H9 (cell line): ENCODE results near the gene ASB18. TPM values are rescaled to one million over a fixed set of nuclear protein-coding genes. Genes with fewer than 3 reads are reported as not detected.

Experiments used
- DNase-seq: peaks from one replicate; pipeline ENCODE4 v3.0.0-alpha.2; 2017
- H2AFZ ChIP-seq: one replicate; pipeline ENCODE4 v1.6.1; 2013; ENCODE audit warnings: mild to moderate bottlenecking, low read length, control low read depth, moderate library complexity
- H2AK5ac ChIP-seq: 2 replicates; pipeline ENCODE4 v1.6.1; 2013; ENCODE audit warnings: low read length, control low read depth, mixed read lengths; ENCODE audit not compliant: insufficient read length
- H2BK120ac ChIP-seq: one replicate; pipeline ENCODE4 v1.6.1; 2013; ENCODE audit warnings: low read depth, mild to moderate bottlenecking, low read length, control low read depth, inconsistent platforms; ENCODE audit not compliant: poor library complexity, severe bottlenecking
- H2BK12ac ChIP-seq: 2 replicates; pipeline ENCODE4 v1.6.1; 2013; ENCODE audit warnings: low read length, control low read depth, mixed read lengths, low read depth; ENCODE audit not compliant: insufficient read length
- H2BK15ac ChIP-seq: 2 replicates; pipeline ENCODE4 v1.6.1; 2013; ENCODE audit warnings: low read depth, low read length, control low read depth
- H2BK20ac ChIP-seq: one replicate; pipeline ENCODE4 v1.6.1; 2013; ENCODE audit warnings: low read depth, mild to moderate bottlenecking, low read length, control low read depth, inconsistent platforms; ENCODE audit not compliant: poor library complexity, severe bottlenecking
- H2BK5ac ChIP-seq: 2 replicates; pipeline ENCODE4 v1.6.1; 2013; ENCODE audit warnings: low read length, control low read depth, mixed read lengths; ENCODE audit not compliant: insufficient read length
- H3K14ac ChIP-seq: 2 replicates; pipeline ENCODE4 v1.6.1; 2013; ENCODE audit warnings: low read length, control low read depth; ENCODE audit not compliant: insufficient read depth
- H3K18ac ChIP-seq: 2 replicates; pipeline ENCODE4 v1.6.1; 2013; ENCODE audit warnings: low read depth, mild to moderate bottlenecking, mixed read lengths, low read length, control low read depth; ENCODE audit not compliant: insufficient read length
- H3K23ac ChIP-seq: 2 replicates; pipeline ENCODE4 v1.6.1; 2013; ENCODE audit warnings: low read length, control low read depth, mixed read lengths, low read depth; ENCODE audit not compliant: insufficient read length
- H3K23me2 ChIP-seq: 2 replicates; pipeline ENCODE4 v1.6.1; 2013; ENCODE audit warnings: low read depth, mild to moderate bottlenecking, mixed read lengths, low read length, control low read depth; ENCODE audit not compliant: insufficient read length, poor library complexity, severe bottlenecking
- H3K27ac ChIP-seq: 2 replicates; pipeline ENCODE4 v1.5.1; 2013; ENCODE audit warnings: low read length, control low read depth, mixed read lengths, low read depth; ENCODE audit not compliant: insufficient read length
- H3K27me3 ChIP-seq: 2 replicates; pipeline ENCODE4 v1.6.1; 2013; ENCODE audit warnings: low read length, control low read depth, inconsistent platforms; ENCODE audit not compliant: insufficient read depth
- H3K4ac ChIP-seq: 2 replicates; pipeline ENCODE4 v1.6.1; 2013; ENCODE audit warnings: low read depth, mild to moderate bottlenecking, control low read depth, inconsistent platforms, low read length, moderate library complexity
- H3K4me1 ChIP-seq: 2 replicates; pipeline ENCODE4 v1.6.1; 2013; ENCODE audit warnings: low read length, control low read depth, inconsistent platforms; ENCODE audit not compliant: insufficient read depth
- H3K4me2 ChIP-seq: 2 replicates; pipeline ENCODE4 v1.6.1; 2013; ENCODE audit warnings: low read length, control low read depth, mixed read lengths; ENCODE audit not compliant: insufficient read length, insufficient read depth
- H3K56ac ChIP-seq: 2 replicates; pipeline ENCODE4 v1.6.1; 2013; ENCODE audit warnings: low read depth, mild to moderate bottlenecking, mixed read lengths, low read length, control low read depth; ENCODE audit not compliant: insufficient read length
- H3K79me1 ChIP-seq: 2 replicates; pipeline ENCODE4 v1.6.1; 2013; ENCODE audit warnings: low read depth, mild to moderate bottlenecking, moderate library complexity, low read length, control low read depth, inconsistent platforms; ENCODE audit not compliant: insufficient read depth, poor library complexity, severe bottlenecking
- H3K79me2 ChIP-seq: 2 replicates; pipeline ENCODE4 v1.6.1; 2013; ENCODE audit warnings: low read length, control low read depth, inconsistent platforms; ENCODE audit not compliant: insufficient read depth
- H3K9ac ChIP-seq: 2 replicates; pipeline ENCODE4 v1.6.1; 2013; ENCODE audit warnings: low read length, control low read depth, mixed read lengths; ENCODE audit not compliant: insufficient read length; ENCODE audit errors: extremely low read depth
- H3K9me3 ChIP-seq: one replicate; pipeline ENCODE4 v1.6.1; 2013; ENCODE audit warnings: low read depth, low read length, inconsistent platforms; ENCODE audit not compliant: control insufficient read depth
- H3T11ph ChIP-seq: one replicate; pipeline ENCODE4 v1.6.1; 2013; ENCODE audit warnings: mild to moderate bottlenecking, low read length, control low read depth, inconsistent platforms
- H4K20me1 ChIP-seq: one replicate; pipeline ENCODE4 v1.6.1; 2013; ENCODE audit not compliant: control insufficient read depth, insufficient read length, insufficient read depth
- H4K5ac ChIP-seq: 2 replicates; pipeline ENCODE4 v1.6.1; 2013; ENCODE audit warnings: low read depth, mild to moderate bottlenecking, mixed read lengths, low read length, control low read depth; ENCODE audit not compliant: insufficient read length
- H4K8ac ChIP-seq: replicated peaks from 2 replicates; pipeline ENCODE4 v1.6.1; 2013; ENCODE audit warnings: low read length, control low read depth, mixed read lengths, low read depth; ENCODE audit not compliant: insufficient read length
- H4K91ac ChIP-seq: 2 replicates; pipeline ENCODE4 v1.6.1; 2013; ENCODE audit warnings: low read depth, mild to moderate bottlenecking, moderate library complexity, mixed read lengths, low read length, control low read depth; ENCODE audit not compliant: insufficient read length
- H3K27ac Mint-ChIP-seq, 3 experiments: 2 replicates in 2 of 3; 3 replicates in 1 of 3; pipeline ENCODE4 v1.8.0; 2020 to 2021; ENCODE audit warnings: mixed read lengths in 3 of 3, mild to moderate bottlenecking in 1 of 3, moderate library complexity in 1 of 3
- H3K27me3 Mint-ChIP-seq: 2 replicates; pipeline ENCODE4 v1.8.0; 2021; ENCODE audit warnings: low read depth, mild to moderate bottlenecking, moderate library complexity, mixed read lengths
- H3K36me3 Mint-ChIP-seq, 3 experiments: 2 replicates in 2 of 3; 3 replicates in 1 of 3; pipeline ENCODE4 v1.8.0; 2020 to 2021; ENCODE audit warnings: low read depth in 3 of 3, mixed read lengths in 3 of 3; ENCODE audit not compliant: insufficient read depth in 1 of 3
- H3K4me1 Mint-ChIP-seq, 2 experiments: 2 replicates each; pipeline ENCODE4 v1.8.0; 2020; ENCODE audit warnings: mixed read lengths in 2 of 2
- H3K4me3 Mint-ChIP-seq, 2 experiments: 2 replicates in 1 of 2; 3 replicates in 1 of 2; pipeline ENCODE4 v1.8.0; 2020 to 2021; ENCODE audit warnings: mild to moderate bottlenecking in 2 of 2, mixed read lengths in 2 of 2, moderate library complexity in 1 of 2
- H3K9me3 Mint-ChIP-seq, 2 experiments: 2 replicates in 1 of 2; 3 replicates in 1 of 2; pipeline ENCODE4 v1.8.0; 2020; ENCODE audit warnings: mild to moderate bottlenecking in 2 of 2, mixed read lengths in 2 of 2, moderate library complexity in 1 of 2
- CTCF ChIP-seq: fragments of 200-600 bp; sonication (generic); conservative IDR thresholded peaks from 3 replicates; pipeline ENCODE4 v1.8.0; 2021; ENCODE audit warnings: antibody characterized with exemption, mild to moderate bottlenecking
- WGBS: extraction: QIAGEN DNeasy Blood & Tissue Kit; methylation state at CpG from one replicate; pipeline ENCODE4 v1.1.7; 2013; ENCODE audit warnings: missing lambda C conversion rate, low lambda C conversion rate, mixed read lengths; ENCODE audit not compliant: insufficient read length; ENCODE audit errors: extremely low coverage; 5-methylcytosine and 5-hydroxymethylcytosine counted together
- total RNA-seq: library from RNA; stranded (reverse); gene quantifications from 2 replicates; pipeline ENCODE4 v1.2.1, GENCODE V29; 2021

Gene ASB18
- total RNA-seq, 1 experiment from 2014 or later = not detected

- H3K9me3 Mint-ChIP-seq = no peaks in the 10 kb centered on the region
- Histone ChIP-seq H2BK120ac (no peak overlapping the region), H2BK20ac (no peak overlapping the region), H3T11ph (no peak overlapping the region), H2AFZ (no peak overlapping the region), H2BK15ac (no peak overlapping the region), H3K23ac (no peak overlapping the region), H4K5ac (no peak overlapping the region), H3K27ac (no peak overlapping the region), H3K27me3 (no peaks in the 10 kb centered on the region), H3K4me1 (0 out of 2 replicates have a peak, but pooled peaks cover 2% of the 10 kb centered on the region), H3K79me2 (no peaks in the 10 kb centered on the region), H4K20me1 (no peaks in the 10 kb centered on the region), H3K23me2 (no peaks in the 10 kb centered on the region), H3K14ac (no peak overlapping the region), H2AK5ac (no peak overlapping the region), H3K4ac (no peak overlapping the region), H3K4me2 (no peak overlapping the region), H3K18ac (no peak overlapping the region), H3K9ac (no peak overlapping the region), H3K56ac (no peak overlapping the region), H2BK12ac (no peak overlapping the region), H4K91ac (no peak overlapping the region), H3K9me3 (no peaks in the 10 kb centered on the region), H2BK5ac (no peak overlapping the region), H4K8ac (no peak overlapping the region), H3K79me1 (no peaks in the 10 kb centered on the region)
- H3K27me3 Mint-ChIP-seq = peaks cover 19% of the 10 kb centered on the region
- H3K36me3 Mint-ChIP-seq = no peaks in the 10 kb centered on the region
- WGBS = no CpG with 5 or more reads among the region's 3 CpGs
- H3K4me3 Mint-ChIP-seq = no peak overlapping the region
- no peak overlapping the region for H3K27ac Mint-ChIP-seq
- H3K4me1 Mint-ChIP-seq = peaks cover 7 to 12% of the 10 kb centered on the region in 2 experiments
- DNase-seq = no peak
- no peak for TF ChIP-seq CTCF
Measured at GRCh38 chr2:236250286-236250685, 13.9 kb downstream of the ASB18 start.
